Peyer's patch (tissue), 4 donors: ENCODE data around the gene ASB13.

ENCODE experiments used
- POLR2A ChIP-seq, 2 donors: fragments of 450-650 bp; IDR thresholded peaks; one replicate each; pipeline ENCODE4 v1.5.1; 2017; ENCODE audit warnings: antibody characterized with exemption in 2 of 2, mild to moderate bottlenecking in 2 of 2, moderate library complexity in 2 of 2
- TF ChIP-seq, protein P1 (sequence below), 6 experiments: fragments of 450-650 bp in 4 of 6; fragments of 200-600 bp in 2 of 6; sonication (generic) in 1 of 6; IDR thresholded peaks; one replicate each; pipeline ENCODE4 v1.5.1; 2017 to 2019; ENCODE audit warnings: antibody characterized with exemption in 6 of 6, mild to moderate bottlenecking in 3 of 6, moderate library complexity in 1 of 6

DNA sequence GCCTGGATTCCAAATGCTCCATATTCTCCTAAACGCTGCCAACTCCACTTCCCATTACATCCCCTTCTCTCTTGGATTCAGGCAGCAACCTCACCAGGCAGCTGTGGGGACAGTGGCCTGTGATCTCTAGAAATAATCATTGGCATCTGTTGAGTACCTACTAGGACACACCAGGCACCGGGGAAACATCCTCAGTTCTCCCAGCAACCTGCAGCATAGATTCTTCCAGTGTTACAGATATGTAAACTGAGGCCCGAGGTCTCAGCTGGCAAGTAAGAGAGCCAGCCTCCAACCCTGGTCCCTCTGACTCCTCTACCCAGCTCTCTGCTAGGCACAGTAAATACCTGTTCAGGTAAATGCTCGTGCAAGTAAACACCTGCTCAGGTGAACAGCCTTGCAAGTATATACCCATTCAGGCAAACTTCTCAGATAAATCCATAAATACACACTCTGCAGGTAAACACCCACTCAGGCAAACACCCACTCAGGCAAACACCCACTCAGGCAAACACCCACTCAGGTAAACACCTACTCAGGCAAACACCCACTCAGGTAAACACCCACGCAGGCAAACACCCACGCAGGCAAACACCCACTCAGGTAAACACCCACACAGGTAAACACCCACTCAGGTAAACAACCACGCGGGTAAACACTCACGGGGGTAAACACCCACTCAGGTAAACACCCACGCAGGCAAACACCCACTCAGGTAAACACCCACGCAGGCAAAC, 18.7 kb downstream of the ASB13 start:
- TF ChIP-seq, protein P1, sequence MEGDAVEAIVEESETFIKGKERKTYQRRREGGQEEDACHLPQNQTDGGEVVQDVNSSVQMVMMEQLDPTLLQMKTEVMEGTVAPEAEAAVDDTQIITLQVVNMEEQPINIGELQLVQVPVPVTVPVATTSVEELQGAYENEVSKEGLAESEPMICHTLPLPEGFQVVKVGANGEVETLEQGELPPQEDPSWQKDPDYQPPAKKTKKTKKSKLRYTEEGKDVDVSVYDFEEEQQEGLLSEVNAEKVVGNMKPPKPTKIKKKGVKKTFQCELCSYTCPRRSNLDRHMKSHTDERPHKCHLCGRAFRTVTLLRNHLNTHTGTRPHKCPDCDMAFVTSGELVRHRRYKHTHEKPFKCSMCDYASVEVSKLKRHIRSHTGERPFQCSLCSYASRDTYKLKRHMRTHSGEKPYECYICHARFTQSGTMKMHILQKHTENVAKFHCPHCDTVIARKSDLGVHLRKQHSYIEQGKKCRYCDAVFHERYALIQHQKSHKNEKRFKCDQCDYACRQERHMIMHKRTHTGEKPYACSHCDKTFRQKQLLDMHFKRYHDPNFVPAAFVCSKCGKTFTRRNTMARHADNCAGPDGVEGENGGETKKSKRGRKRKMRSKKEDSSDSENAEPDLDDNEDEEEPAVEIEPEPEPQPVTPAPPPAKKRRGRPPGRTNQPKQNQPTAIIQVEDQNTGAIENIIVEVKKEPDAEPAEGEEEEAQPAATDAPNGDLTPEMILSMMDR (IDR thresholded peaks at IDR 0.05), result no peak
- no peak for TF ChIP-seq POLR2A (IDR thresholded peaks at IDR 0.05)
